Activated CD8-positive, alpha-beta memory T cell treated with anti-CD3 and anti-CD28 coated beads, Interleukin-2, amount 50 U/mL, for 24 hours (primary cell): Measurements from ENCODE around the gene ZNF672.
"Not testable (repeated sequence)": the region's sequence is repeated elsewhere in the genome, so short reads cannot be mapped to it uniquely, and the experiment has no call there.

Experiments
- DNase-seq: peaks from one replicate; pipeline ENCODE4 v3.0.0-alpha.2; 2020; ENCODE audit errors: extremely low read depth

ZNF672 gene

DNA sequence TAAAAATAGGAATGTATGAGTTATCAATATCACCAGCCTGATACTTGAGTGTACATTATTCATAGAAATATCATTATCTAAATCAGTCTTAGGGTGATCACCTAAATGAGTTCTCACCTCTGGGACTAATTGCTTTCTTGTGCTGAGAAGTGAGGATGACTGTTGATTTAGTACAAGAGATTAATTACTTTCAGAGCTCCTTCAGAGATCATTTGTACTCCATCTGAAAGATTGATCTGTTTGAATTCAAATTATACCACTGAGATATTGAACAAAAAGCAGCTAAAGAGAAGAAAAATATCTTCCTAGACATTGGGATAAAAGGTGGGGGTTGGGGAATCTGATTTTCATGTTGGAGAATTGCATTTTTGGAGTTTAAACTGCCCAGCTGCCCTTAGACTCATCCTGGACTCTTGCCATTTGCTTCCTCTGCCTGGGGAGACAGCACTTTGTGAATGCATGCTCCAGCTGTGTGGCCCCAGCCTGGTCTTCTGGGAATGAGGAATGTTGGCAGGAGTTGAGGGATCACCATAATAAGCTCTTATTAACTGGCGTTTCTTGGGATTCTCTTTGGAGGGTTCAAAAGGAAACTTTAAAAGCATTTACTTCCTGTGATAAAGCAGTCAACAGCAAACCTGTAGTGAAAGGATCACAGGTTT, 48.3 kb downstream of the ZNF672 start:
- no peak for DNase-seq

DNA sequence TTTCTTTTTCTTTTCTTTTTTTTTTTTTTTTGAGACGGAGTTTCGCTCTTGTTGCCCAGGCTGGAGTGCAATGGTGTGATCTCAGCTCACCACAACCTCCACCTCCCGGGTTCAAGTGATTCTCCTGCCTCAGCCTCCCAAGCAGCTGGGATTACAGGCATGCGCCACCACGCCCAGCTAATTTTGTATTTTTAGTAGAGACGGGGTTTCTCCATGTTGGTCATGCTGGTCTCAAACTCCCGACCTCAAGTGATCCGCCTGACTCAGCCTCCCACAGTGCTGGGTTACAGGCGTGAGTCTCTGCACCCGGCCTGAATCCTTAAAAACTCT, 51.9 kb downstream of the ZNF672 start:
- DNase-seq: not testable (repeated sequence)

DNA sequence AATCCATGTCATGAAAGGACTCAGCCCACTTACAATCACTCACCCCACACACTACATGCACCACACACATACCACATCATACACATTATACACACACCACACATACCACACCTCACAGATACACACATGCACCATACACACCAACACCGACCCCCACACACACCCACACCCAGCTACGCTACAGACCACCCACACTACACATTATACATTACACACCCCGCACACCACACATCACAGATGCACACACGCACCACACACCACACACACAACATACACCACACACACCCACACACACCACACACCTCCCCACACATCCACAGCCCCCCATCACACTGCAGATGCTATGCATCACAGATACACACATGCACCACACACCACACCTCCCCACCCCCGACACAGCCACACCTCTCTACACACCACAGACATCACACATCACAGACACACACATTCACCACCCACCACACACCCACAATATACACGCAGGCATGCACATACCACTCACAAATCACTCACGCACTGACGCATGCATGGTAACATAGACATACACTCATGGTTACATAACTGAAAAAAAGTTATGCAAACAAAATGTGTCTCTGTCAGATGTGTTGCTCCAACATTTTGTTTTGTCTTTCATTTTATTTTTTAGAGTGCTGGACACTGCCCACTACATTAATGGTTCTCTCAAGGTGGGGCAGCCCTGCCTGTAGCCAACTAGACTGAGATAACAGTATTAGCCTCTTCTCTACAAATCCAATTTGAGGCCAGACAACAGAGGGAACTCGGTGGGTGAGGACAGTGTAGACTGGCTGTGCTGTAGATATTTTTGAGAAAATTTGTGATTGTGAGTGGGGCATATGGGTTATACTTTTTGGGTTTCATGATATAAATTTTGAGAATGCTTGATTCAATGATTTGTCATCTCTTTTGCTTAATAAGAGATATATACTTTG, 52.8 kb downstream of the ZNF672 start:
- no peak for DNase-seq

DNA sequence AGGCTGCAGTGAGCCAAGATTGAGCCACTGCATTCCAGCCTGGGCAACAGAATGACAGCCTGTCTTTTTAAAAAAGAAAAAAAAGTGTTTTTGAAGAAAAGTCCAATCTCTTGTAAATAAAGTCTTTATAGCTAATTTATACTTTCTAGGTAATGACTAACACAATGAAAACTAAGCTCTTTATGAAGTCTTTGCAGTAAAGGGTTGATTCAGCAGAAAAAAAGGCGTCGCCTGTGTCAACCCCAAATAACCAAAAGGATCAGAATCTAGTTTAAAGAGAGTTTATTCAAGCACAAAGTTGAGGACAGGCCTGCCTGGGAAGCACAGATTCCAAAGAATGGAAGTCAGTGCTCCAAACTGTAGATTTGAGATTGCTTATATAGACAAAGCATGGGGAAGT, 53.7 kb downstream of the ZNF672 start:
- no peak for DNase-seq

DNA sequence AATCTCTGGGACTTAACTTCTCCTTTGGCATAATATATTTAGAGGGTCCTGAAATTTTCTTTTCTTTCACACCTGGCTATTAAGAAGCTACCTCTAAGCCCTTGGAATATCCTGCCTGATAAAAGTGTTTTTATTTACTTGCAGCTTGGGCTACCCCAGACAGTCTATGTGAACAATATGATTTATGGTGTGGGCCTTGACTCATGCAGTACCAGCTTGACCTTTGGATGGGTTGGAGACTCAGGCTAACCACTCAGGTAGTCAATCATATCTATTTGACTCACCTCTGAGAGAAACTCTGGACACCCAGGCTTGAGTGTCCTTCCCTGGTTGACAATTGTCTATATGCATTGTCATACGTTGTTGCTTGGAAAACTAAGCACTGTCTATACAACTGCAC, 54.6 kb downstream of the ZNF672 start:
- DNase-seq: no peak

DNA sequence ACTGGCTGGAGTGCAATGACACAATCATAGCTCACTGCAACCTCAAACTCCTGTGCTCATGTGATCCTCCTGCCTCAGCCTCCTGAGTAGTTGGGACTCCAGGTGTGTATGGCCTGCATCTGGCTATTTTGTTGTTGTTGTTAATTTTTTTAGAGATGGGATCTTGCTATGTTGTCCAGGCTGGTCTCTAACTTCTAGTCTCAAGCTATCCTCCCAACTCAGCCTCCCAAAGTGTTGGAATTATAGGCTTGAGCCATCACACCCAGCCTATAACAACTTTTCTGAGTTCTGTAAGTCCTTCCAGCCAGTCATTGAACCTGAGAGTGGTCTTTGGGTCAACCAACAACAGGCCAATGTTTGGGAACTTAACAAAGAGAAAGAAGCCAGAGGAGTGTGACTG, 56.8 kb downstream of the ZNF672 start:
- no peak for DNase-seq

DNA sequence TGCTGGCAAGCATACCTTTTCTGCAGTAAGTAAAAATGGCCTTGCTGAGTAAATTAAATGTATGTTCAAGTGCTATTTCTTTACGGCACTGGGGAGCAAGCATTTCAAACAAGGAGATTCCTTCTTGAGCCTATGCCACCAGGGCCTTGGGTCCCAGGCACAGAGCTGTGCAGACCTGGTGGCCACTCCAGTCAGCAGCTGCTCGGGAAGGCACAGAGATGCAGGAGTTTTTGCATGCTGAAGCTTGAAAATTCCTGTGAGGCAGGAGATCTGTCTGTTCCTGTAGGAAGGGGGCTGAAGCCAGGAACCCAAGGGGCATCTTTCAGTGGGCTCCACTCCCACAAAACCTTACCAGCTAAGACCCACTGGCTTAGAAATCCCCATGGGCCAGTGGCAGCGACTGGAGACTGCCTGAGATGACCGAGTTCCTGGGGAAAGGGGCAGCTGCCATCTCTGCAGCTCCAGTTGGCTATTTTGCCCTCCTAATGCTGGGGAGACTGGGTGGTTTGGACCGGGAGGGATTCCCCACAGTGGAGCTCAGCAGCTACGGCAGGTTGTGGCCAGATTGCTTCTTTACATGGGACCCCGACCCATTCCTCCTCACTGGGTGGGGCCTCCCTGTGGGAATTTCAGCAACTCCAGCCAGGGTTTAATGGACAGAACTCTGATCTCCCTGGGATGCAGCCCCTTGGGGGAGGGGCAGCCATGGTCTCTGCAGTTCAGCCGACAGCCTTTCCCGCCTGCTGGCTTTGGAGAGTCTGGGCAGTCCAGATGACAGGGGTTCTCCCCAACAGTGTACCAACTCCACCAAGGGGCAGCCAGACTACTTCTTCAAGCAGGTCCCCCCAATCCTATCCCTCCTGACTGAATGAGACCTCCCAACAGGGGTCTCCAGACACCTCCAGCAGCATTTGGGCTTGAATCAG, 59.7 kb downstream of the ZNF672 start:
- no peak for DNase-seq
